Uterus (tissue), 4 donors: ENCODE data around the gene CCL11. TPM values are rescaled to one million over a fixed set of nuclear protein-coding genes. Genes with fewer than 3 reads are reported as not detected.

Source experiments
- DNase-seq, 2 donors: peaks; one replicate each; pipeline ENCODE4 v3.0.0-alpha.2; 2019 to 2020
- H3K27ac ChIP-seq, 2 donors: fragments of 200-600 bp; sonication (generic); 1 replicate in 1 of 2; 2 replicates in 1 of 2; pipeline ENCODE4 v1.5.1; 2016 to 2018
- H3K27me3 ChIP-seq, 2 donors: fragments of 200-600 bp; sonication (generic); one replicate each; pipeline ENCODE4 v1.5.1; 2018 to 2019; ENCODE audit warnings: control low read depth in 1 of 2
- H3K36me3 ChIP-seq, 2 donors: fragments of 200-600 bp; sonication (generic); one replicate each; pipeline ENCODE4 v1.5.1; 2019; ENCODE audit warnings: control low read depth in 1 of 2
- H3K4me1 ChIP-seq, 2 donors: fragments of 200-600 bp; sonication (generic); one replicate each; pipeline ENCODE4 v1.5.1; 2018 to 2019; ENCODE audit warnings: control low read depth in 1 of 2
- H3K4me3 ChIP-seq, 2 donors: fragments of 200-600 bp; sonication (generic); 1 replicate in 1 of 2; 2 replicates in 1 of 2; pipeline ENCODE4 v1.5.1; 2018 to 2019; ENCODE audit warnings: mild to moderate bottlenecking in 1 of 2
- H3K9me3 ChIP-seq, 2 donors: fragments of 200-600 bp; sonication (generic); one replicate each; pipeline ENCODE4 v1.5.1; 2019; ENCODE audit warnings: control low read depth in 1 of 2
- CTCF ChIP-seq, 4 experiments: fragments of 200-600 bp in 2 of 4; fragments of 450-650 bp in 2 of 4; sonication (generic) in 2 of 4; IDR thresholded peaks; one replicate each; pipeline ENCODE4 v1.5.1; 2016 to 2019; ENCODE audit warnings: antibody characterized with exemption in 4 of 4, mild to moderate bottlenecking in 2 of 4, moderate library complexity in 1 of 4
- POLR2A ChIP-seq, 2 donors: fragments of 450-650 bp; IDR thresholded peaks; one replicate each; pipeline ENCODE4 v1.6.1; 2016; ENCODE audit warnings: antibody characterized with exemption in 2 of 2, mild to moderate bottlenecking in 1 of 2, moderate library complexity in 1 of 2
- intact Hi-C: fragments of 100-400 bp; cut with DNase I; formaldehyde crosslinking; loops from one replicate; pipeline ENCODE4 v1.15.1; 2023; ENCODE audit warnings: low total_unique reads
- total RNA-seq, 4 donors: library from RNA; depleted of rRNA in 3 of 4; stranded (reverse); fragments of >200 nt in 3 of 4; gene quantifications; one replicate each; pipeline versions ENCODE4 v1.1.0 to v1.2.4, GENCODE V29; 2014 to 2023
- donor health status: DM: yes; HTN: yes; CAD: no.

Gene CCL11
- total RNA-seq, 4 donors from 2014 or later, result 4.9 TPM; not detected in 3

- Histone ChIP-seq H3K27ac (no peak overlapping the region), H3K4me1 (peaks cover 0 to 4% of the 10 kb centered on the region in 2 donors), H3K9me3 (no peaks in the 10 kb centered on the region), H3K27me3 (peaks cover 0 to 5% of the 10 kb centered on the region in 2 donors), H3K4me3 (no peak overlapping the region), H3K36me3 (no peaks in the 10 kb centered on the region)
- TF ChIP-seq POLR2A (IDR thresholded peaks at IDR 0.05) (no peak), CTCF (IDR thresholded peaks at IDR 0.05) (no peak)
- intact Hi-C loops, result no loop called here
- DNase-seq, result no peak
Observed at GRCh38 chr17:34311291-34311690, 25.7 kb downstream of the CCL11 start.

- peaks cover 0 to 4% of the 10 kb centered on the region in 2 donors for H3K4me1 ChIP-seq
- H3K4me3 ChIP-seq, result no peak overlapping the region
- peak overlapping the region; percentile 52 to 69 for H3K27ac ChIP-seq
- no peak for DNase-seq
- TF ChIP-seq POLR2A (IDR thresholded peaks at IDR 0.05) (no peak), CTCF (IDR thresholded peaks at IDR 0.05) (no peak)
- intact Hi-C loops, result no loop called here
- H3K27me3 ChIP-seq, result peaks cover 0 to 5% of the 10 kb centered on the region in 2 donors
- H3K9me3 ChIP-seq, result no peaks in the 10 kb centered on the region
- H3K36me3 ChIP-seq, result no peaks in the 10 kb centered on the region
Observed at GRCh38 chr17:34312080-34312479, 26.5 kb downstream of the CCL11 start.

- no peak for TF ChIP-seq POLR2A (IDR thresholded peaks at IDR 0.05)
- no peak for TF ChIP-seq CTCF (IDR thresholded peaks at IDR 0.05)
- peak in 1 of 2 donors; percentile 35 for DNase-seq
- H3K4me3 ChIP-seq, result no peak overlapping the region
- H3K4me1 ChIP-seq, result peaks cover 0 to 4% of the 10 kb centered on the region in 2 donors
- H3K27me3 ChIP-seq, result peaks cover 0 to 5% of the 10 kb centered on the region in 2 donors
- peak overlapping the region; percentile 52 to 69 for H3K27ac ChIP-seq
- intact Hi-C loops, result no loop called here
- H3K36me3 ChIP-seq, result no peaks in the 10 kb centered on the region
- no peaks in the 10 kb centered on the region for H3K9me3 ChIP-seq
Observed at GRCh38 chr17:34313164-34313563, 27.6 kb downstream of the CCL11 start.

GRCh38 chr17:34314279-34314678 is 28.7 kb downstream of the CCL11 start:
- peaks cover 0 to 5% of the 10 kb centered on the region in 2 donors for H3K27me3 ChIP-seq
- no peaks in the 10 kb centered on the region for H3K36me3 ChIP-seq
- intact Hi-C loops, result no loop called here
- H3K4me1 ChIP-seq, result peaks cover 0 to 4% of the 10 kb centered on the region in 2 donors
- peak overlapping the region; percentile 52 to 54 for H3K27ac ChIP-seq
- no peak overlapping the region for H3K4me3 ChIP-seq
- peak; percentile 37 to 56 for DNase-seq
- TF ChIP-seq POLR2A (IDR thresholded peaks at IDR 0.05), result no peak
- TF ChIP-seq CTCF (IDR thresholded peaks at IDR 0.05), result no peak
- no peaks in the 10 kb centered on the region for H3K9me3 ChIP-seq

GRCh38 chr17:34318474-34318873 is 32.9 kb downstream of the CCL11 start:
- Histone ChIP-seq H3K27me3 (peaks cover 0 to 5% of the 10 kb centered on the region in 2 donors), H3K36me3 (no peaks in the 10 kb centered on the region), H3K9me3 (no peaks in the 10 kb centered on the region), H3K27ac (no peak overlapping the region), H3K4me1 (no peaks in the 10 kb centered on the region), H3K4me3 (no peak overlapping the region)
- TF ChIP-seq CTCF (IDR thresholded peaks at IDR 0.05) (no peak), POLR2A (IDR thresholded peaks at IDR 0.05) (no peak)
- DNase-seq, result no peak
- intact Hi-C loops, result no loop called here
